Stimulated activated CD4-positive, alpha-beta T cell treated with anti-CD3 and anti-CD28 coated beads, Interleukin-15, amount 100 ng/mL, for 48 hours (primary cell): ENCODE measurements around the gene SDC1.
"Not testable (repeated sequence)": the region's sequence is repeated elsewhere in the genome, so short reads cannot be mapped to it uniquely, and the experiment has no call there.

ENCODE experiments used
- DNase-seq, 2 donors: peaks; one replicate each; pipeline ENCODE4 v3.0.0-alpha.2; 2020; ENCODE audit warnings: low read depth in 2 of 2

The SDC1 gene

DNA sequence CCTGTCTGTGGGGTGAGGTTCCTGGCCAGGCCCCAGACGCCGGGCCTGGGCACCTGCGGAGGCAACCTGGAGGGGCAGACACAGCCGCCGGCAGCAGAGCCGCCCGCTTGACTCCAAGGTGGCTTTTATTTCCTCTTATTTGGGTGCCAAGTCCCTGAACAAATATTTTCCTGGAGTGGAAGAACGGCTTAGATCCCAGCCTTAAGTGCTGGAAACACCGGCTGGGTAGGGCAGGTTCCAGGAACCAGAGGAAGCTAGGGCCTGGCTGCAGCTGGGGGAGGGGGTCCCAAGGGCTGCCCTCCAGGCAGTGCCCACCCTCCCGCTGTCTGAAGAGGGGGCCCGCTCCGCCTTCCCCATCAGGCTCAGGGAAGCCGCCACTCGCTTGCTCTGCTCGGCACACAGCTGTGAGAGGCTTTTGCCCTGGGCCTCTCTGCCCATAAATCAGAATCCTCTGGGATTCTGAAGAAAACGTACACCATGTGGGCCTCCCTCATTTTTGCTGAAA lies 28.2 kb downstream of the SDC1 start:
- no peak for DNase-seq

DNA sequence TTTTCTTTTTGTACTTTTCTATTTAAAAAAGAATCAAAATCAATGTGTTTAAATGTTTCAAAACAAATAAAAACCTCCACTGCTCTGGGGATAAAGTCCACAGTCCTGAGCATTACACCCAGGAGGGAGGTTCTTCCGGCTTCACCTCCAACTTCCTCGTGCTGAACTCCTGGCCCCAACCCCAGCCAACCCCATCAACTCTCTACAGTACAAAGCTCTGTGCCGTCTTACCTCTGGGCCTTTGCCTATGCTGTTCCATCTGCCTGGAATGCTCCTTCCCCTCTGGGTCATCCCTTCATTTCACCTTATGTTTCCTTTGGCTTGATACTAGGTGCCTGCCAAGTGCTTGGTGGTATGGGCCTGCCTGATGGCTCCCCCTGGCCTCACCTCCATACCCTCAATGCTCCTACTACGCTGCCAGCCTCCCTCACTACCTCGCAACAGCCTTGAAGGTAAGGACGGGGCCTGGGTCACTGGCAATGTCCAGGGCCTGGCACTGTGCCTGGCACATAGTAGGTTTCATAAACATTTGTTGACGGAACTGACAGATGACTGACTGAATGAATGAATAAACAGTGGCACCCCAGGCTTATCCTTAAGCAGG lies 28.8 kb downstream of the SDC1 start:
- no peak for DNase-seq

DNA sequence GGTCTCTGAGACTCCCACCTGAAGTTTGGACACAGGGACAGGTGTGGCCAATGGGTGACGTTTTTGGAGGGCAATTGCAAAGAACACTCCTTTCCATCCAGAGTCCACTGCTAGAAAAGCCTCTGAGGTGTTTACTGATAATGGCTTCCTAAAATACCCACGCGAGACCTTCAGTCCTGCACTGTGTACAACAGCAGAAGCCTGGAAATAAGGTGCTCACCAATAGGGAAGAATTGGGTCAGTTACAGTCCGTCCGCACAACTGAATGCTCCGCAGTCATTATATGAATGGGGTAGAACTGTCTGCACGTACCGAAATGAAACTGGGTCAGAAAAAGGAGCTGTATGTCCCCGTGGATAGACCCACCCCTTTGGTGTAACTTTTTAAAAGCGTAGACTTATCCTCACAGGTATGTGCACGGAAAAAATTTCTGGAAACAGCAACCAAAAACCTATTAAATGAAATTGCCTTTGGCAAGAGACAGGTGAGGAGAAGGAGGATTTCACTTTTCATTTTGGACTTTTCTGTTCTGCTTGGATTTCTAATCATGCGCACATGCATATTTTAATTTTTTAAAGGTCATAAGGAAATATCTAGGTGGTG lies 29.4 kb downstream of the SDC1 start:
- no peak for DNase-seq

DNA sequence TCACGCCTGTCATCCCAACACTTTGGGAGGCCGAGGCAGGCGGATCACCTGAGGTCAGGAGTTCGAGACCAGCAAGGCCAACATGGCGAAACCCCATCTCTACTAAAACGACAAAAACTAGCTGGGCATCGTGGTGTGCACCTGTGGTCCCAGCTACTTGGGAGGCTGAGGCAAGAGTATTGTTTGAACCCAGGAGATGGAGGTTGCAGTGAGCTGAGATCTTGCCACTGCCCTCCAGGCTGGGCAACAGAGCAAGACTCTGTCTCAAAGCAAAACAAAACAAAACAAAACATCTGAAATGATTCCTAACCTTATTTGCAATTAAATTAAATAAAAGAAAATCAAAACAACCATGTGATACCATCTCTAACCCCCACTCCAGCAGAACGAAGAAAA lies 29.9 kb downstream of the SDC1 start:
- DNase-seq: not testable (repeated sequence)

DNA sequence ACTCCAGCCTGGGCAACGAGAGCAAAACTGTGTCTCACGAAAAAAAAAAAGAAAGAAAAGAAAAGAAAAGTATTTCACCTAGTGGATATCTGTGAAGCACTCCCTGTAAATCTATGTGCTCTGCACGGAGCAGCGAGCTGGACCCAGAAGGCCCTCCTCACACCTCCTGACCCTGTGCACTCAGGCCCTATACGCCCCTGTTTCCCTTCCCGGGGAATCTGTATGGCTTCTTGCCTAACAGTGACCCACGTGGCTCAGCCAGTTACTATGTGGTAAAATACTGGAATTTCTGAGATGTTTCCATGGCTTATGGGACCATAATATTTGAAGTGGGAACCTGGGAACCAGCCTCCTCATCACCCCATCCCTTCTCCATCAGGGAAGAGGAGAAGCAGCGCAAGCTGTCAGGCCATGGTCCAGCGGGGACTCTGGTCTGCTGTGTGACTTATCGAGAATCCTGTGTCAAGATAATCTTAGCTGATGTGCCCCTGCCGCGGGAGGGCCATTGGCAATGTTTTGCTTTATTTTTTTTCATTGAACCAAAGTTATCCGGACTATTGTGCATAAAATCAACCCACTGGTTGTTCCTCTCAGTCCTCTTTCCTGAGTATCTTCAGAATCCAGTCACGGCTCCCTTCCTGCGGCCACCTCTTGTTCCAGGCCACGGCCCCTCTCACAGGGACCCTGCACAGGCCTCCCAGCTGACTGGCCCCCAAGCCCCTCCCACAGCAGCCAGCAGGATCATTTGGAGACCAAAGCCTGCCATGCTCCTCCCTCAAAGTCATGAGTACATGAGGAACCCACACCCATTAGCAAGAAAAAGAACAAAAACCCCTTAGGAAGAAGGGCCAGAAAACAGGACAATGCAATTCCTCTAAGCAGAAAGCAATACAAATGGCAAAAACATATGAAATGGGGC lies 30.6 kb downstream of the SDC1 start:
- DNase-seq: no peak

DNA sequence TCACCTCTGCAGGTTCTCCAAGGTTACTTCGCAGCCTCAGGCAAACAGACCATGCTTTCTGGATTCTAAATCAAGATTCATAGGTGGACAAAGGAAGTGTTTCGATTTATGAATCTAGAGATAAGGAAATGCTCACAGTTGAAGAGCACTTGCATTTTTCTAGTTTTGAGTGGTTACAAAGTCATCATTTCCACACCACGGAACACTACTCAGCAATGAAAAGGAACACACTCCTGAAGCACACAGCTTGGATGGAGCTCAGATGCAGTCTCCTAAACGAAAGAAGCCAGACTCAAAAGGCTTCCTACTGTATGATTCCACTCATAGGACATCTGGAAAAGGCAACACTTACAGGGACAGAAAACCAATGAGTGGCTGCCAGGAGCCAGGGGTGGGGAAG lies 31.7 kb downstream of the SDC1 start:
- no peak for DNase-seq

DNA sequence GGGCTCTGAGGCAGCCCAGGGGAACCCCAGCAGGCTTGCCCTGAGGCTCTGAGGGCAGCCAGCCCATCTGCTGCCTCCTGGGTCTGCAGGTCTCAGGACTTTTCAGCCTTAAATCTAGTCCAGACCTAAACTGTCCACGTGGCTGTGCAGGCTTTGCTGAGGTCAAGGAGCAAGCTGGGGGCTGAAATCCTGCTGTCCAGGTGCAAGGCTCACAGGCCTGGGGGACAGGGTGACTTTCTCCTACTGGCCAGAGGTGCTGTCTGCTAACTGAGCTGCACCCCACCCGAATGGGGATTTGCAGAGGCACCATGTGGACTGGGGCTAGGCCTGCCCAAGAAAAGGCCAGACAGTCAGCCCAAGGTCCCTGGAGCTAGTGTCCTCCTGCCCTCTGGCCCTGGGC lies 32.1 kb downstream of the SDC1 start:
- no peak for DNase-seq

DNA sequence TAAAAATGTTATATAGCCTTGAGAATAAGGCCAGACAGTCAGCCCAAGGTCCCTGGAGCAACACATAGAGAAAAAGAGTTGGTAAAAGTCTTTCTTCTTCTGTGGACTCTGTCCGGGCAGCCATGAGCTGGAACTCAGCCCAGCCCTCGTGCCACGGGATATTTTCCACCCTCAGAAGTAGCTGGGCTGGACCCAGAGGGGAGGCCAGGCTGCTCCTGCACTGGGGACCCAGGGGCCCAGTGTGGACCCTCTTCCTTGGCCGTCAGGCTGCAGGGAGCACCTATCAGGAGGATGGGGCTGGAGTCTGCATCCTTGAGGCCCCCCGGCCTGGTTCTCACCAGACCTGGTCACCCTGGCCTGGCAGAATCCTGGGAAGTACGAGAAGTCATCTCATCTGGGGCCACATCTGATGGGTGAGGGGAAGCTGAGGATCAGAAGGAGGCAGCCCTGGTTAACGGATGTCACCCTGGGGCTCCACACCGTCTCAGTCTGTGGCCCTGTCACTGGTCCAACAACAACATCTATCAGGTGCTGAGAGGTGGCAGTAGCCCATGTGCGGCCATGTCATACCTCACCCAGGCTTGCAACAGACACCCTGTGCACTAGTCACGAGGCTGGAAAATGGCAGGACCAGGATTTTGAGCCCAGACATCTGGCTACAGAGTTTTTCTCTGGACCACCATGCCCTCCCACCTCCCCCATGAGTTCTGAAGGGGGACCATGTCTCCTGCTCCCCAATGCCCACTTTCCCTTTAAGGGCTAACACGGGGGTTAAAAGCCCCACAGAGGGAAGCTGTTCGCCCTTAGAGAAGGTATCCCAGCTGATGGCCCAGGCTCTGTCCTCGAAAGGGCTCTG lies 33.0 kb downstream of the SDC1 start:
- no peak for DNase-seq

DNA sequence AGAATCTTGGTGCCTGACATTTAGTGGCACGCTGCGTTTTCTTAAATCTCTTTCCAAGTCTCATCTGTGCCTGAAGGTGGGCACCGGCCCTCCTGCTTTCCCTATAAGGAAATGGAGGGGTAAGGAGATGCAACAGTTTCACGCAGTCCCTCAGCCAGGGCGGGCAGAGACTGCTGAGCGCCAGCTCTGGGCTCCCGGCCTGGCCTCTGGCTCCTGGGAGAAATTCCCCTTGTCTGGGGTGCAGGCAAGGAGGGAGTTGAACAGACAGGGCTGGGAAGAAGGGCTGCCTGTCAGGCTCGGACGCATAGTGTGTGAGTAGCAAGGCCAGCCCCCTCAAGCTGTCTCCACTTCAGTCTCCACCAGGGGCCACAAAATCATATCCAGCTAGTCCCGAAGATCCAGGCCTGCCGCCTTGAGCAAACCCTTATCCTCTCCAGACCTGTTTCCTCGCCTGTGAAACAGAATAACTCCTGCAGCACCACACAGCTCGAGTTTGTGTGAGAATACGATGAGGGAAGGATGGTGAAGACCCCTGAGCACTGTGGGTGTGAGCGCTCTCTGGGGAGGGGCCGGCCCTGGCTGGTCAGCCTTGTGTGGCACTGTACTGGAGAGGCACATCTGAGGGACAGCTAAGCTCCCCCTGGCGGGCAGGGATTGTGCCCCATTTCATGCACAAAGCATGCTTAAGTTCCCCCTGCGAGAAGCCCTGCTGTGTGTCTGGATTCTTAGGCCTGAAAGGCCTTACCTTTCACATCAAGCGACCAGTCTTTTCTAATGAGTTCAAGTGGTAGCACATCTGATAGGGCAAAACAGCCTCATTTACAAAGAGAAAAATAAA lies 33.8 kb downstream of the SDC1 start:
- no peak for DNase-seq

DNA sequence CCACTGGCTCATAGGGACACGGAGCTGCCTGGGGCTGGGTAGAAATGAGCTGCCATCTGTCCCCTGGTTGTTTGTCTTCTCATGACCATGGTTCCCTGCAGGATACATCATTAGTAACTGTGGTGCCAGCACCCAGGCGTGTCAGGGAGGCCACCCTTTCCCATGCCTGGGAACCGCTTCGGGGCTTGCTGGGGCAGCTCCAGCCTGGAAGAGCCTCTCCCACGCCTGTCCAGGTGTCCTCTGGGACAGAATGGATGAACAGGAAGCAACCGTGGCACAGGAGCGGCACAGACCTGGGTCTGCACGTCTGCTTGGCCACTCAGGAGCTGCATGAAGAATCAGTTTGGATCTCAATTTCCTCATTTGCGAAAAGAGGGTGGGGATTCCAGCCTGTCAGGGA lies 34.8 kb downstream of the SDC1 start:
- DNase-seq: no peak

DNA sequence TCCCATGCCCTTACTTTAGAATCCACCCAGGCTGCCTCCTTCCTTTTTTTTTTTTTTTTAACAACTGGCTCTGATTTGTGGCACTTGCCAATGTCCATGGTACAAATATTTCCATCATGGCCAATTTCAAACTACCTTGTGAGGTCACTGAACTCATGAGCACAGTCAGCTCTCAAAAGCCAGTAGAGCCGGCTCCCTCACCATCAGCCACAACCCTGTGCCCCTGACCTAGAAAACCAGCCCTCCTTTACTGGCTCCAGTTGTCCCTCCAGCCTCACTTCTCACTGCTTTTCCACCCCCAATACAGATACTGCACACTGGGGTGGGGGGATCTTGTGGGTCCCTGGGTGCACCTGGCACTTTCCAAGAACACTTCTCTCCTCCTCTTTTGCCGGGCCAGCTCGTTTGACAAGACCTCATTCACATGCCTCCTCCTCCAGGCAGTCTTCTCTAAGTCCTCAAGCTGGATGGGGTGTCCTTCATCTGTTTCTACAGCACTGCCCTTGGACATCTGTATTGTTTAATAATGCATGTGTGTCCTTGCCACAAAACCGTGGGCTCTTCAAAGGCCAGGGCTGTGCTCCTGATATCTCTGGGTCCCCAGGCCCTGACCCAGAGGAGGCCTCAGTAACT lies 35.5 kb downstream of the SDC1 start:
- DNase-seq: no peak

DNA sequence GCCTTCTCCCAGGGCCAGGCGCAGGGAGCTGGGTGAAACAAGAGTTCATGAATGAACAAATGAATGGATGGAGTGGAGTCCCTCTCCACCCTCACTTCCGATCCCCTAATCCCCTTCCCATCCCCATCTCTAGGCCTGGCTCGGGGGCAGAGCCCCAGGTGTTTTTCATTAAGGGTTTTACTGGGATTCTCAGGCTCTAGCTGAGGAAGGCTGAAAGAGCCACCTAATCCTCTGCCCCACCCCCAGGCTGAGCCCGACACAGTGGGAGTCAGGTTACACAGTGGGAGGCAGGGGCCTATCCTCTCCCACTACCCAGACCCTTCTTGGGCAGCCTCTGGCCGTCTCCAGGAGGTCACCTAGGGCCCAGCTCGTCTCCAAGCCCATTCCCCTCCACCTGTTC lies 36.1 kb downstream of the SDC1 start:
- no peak for DNase-seq

DNA sequence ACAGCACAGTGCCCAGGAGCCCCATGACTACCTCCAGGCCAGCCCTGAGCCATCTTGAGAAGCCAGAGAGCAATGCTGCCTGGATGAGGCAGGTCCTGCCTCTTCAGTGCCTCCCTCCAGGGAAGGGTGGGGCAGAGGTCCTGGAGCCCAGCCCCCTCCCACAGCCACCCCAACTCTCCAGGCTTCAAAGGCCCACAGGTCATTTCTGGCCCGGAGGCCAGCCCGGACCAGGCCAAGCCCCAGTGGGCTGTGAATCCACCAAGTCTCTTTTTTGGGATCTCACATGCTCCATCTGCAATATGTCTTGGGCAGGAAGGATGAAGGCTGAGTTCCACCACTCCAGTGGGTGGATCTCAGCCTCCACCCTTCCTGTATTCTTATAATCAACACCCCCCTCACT lies 36.7 kb downstream of the SDC1 start:
- no peak for DNase-seq

DNA sequence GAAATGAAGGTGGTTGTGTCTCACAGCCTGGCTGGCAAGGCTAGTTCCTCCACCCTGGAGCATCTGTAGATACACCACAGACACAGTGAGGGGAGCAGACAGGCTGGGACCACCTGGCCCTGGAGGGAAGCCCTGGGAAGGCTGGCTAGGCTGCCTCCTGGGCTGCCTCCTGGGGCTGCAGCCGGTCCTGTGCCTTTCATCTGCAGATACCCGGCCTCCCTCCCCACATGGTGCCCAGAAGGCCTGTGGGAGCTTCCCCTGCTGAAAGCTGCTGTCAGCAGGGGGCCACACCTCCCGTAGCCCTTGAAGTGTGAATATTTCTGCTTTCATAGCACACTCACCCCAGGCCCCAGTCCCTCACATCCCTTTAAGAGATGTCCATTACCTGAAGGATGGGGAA lies 37.6 kb downstream of the SDC1 start:
- DNase-seq: no peak

DNA sequence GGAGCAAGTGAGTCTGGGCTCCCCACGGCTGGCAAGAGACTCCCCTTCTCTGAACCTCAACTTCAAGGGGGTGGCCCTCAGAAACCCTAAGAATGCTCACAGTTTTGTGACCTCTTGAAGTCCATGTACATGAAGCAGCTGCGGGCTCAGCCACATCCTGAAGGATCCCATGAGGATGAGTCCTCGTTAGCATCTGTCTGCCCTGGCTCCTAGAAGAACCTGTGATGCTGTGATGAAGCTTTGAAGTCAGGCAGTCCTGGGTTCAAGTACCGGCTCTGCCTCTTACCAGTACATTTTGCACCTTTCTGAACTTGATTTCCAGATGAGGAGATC lies 38.1 kb downstream of the SDC1 start:
- DNase-seq: no peak

DNA sequence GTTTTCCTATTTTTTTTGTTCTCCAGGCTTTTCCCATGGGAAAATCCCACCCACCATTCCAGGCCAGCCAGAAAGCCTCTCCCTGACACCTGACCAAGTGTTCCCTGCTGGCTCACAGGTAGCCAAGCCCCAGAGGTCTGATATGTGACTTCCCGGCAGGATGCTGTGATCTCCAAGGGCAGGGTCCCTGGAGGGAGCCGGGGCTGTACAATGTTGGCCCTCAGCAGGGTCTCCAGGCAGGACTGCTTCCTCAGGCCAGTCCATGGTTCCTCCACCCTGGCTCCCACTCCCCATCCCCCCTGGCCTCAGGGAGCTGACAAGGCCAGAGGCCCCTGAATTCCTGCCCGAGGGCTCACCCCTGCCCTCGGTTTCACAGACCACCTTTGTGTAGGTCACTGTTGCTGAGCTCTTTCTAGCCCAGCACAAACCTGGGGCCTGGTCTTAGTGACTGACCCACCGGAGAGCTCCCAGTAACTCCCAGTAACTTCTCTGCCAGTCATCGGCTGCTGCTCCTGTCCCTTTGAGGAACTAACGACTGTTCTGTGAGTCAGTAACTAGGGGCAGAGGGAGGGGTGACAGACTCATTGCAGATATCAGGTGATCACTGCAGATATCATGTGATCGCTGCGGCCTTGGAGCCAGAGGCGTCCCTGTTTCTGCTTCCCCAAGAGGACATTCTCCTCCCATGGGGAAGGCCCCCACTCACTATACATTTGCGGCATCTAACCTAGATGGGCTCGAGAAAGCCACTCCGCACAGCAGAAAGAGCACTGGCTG lies 38.7 kb downstream of the SDC1 start:
- DNase-seq: no peak

DNA sequence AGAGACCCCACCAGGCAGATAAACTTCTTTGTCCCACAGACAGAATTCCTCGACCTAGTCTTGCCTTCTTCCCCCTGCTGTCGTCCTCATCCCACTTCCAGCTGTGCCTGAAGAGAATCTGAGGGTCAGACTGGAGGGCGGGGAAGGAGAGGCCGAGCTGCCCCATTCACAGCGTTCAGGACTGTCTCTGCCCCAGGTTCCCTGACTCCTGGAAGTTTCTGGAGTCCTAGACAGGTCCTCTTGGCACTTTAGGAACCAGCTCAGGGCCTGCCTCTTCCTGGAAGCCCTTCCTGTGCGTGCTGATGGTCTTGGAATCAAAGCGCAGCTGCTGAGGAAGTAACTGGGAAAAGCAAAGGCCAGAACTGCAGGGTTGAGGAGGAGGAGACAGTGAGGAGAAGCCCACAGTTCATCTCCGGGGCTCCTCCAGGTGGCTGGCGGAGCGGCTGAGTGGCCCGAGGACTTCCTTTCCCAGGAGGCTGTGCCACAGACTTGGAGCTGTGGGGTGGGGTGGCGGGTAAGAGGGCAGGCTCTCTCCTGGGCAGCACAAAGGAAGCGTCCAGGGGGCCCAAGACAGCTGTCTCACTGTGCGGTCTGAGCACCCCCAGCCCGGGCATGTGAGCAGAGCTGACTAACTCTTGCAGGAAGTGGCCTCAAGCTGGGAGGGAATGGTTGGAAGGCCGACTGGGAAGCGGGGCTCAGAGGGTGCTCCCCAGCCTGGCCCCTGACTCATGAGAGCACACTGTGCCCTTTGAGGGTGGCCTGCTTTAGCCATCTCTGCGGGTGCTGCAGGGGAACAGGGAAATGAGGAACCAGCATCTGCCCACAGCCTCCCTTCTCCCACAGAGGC lies 39.5 kb downstream of the SDC1 start:
- no peak for DNase-seq

DNA sequence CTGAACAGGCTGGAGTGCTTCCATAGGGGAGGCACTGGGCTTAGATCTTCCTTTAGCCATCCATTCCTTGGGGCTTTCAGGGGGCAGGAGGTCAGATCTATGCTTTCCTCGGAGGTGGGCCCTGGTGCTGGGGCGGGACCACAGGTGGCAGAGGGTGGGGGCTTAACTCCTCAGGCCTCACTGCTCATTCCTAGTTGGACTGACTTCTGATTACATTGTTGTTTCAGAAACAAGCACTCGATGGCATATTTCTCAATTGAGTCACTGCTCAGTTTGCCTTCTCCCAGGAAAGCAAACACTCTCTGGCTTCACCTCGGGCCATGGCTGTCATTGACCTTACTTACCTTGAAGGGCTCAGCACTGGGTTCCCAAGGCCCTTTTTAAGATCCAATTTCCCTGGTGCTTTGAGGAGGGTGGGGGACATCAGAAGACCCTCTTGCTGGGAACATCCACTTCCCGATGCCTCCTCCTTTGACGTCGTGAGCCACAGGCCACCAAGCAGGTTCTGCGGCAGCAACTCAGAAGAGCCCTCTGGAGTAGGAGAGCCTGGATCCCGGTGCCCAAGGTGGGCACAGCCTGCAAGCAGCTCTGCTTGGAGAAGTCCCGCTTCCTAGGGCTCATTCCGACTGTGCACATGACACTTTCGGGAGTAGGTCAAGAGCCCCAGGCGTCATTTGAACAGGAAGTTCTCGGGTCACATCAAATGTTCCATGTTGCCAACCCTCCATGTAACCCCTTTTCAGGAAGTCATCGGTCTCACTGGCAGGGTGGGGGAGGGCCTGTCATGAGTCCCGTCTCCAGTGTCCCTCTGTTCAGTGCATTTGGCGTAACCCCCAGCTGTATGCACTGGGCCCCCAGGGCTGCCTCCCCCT lies 40.6 kb downstream of the SDC1 start:
- DNase-seq: no peak
